BJ (cell line): ENCODE measurements around the gene WNK1. TPM values are rescaled to one million over a fixed set of nuclear protein-coding genes. Genes with fewer than 3 reads are reported as not detected.

Source experiments
- CTCF ChIA-PET: fragments of 350-600 bp; formaldehyde crosslinking; extraction: SDS; loops from one replicate; lab custom pipeline; 2021; ENCODE audit warnings: antibody characterized with exemption, inconsistent platforms; lab: Yijun Ruan, JAX
- POLR2A ChIA-PET: fragments of 300-600 bp; sonication (Branson Sonifier 250); formaldehyde crosslinking; extraction: SDS; loops from one replicate; lab custom pipeline; 2021; ENCODE audit warnings: antibody characterized with exemption; lab: Charles Lee
- DNase-seq: peaks from one replicate; pipeline ENCODE4 v3.0.0-alpha.2; 2011; ENCODE audit warnings: low read depth
- H3K27me3 ChIP-seq: 2 replicates; pipeline ENCODE4 v1.6.0; 2011; ENCODE audit warnings: low read length; ENCODE audit not compliant: control insufficient read depth, insufficient read depth
- H3K36me3 ChIP-seq: 2 replicates; pipeline ENCODE4 v1.5.1; 2011; ENCODE audit warnings: low read length; ENCODE audit not compliant: control insufficient read depth, insufficient read depth
- H3K4me3 ChIP-seq: 2 replicates; pipeline ENCODE4 v1.5.1; 2011; ENCODE audit warnings: low read depth, mild to moderate bottlenecking, control low read depth, low read length
- CTCF ChIP-seq: IDR thresholded peaks from 2 replicates; pipeline ENCODE4 v1.5.1; 2011; ENCODE audit warnings: low read depth, mild to moderate bottlenecking, control low read depth, inconsistent platforms, low read length, moderate library complexity; ENCODE audit not compliant: insufficient read depth
- polyA plus RNA-seq: library from polyadenylated mRNA; depleted of rRNA; stranded (reverse); fragments of >200 nt; gene quantifications from 2 replicates; pipeline ENCODE4 v1.2.3, GENCODE V29; 2011

The WNK1 gene
- polyA plus RNA-seq, 1 experiment, result 45.2 TPM

- TF ChIP-seq CTCF, result no peak
- Histone ChIP-seq H3K36me3 (peaks cover 22% of the 10 kb centered on the region), H3K4me3 (no peak overlapping the region), H3K27me3 (no peaks in the 10 kb centered on the region)
- no peak for DNase-seq
- ChIA-PET POLR2A (no interaction called here), CTCF (interaction anchor here (1.0 kb wide), 1 partner anchor 26 kb away, joined by 3 read pairs; no protein-coding TSS in a partner anchor)
Measured at GRCh38 chr12:903055-903454, 150.7 kb downstream of the WNK1 start.

DNA sequence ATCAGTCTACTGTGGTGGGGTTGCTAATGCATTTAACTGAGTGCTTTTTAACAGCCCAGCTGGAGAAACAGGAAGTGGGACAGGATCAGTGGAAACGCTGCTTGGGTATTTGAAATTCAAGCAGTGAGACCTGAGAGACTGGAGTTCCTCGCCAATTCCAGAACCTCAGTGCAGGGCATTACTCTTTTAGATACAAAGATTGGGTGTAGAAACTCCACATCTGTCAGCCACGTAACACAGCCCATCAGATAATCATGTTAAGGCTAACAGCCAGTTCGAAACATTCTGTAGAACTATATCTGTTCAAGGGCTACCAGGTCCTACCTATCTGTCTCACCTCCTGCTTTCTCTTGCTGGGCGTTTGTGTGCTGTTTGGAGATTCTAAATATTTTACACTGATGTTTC, 151.6 kb downstream of the WNK1 start:
- no peak for DNase-seq
- POLR2A ChIA-PET, result no interaction called here
- CTCF ChIA-PET, result interaction anchor here (0.6 kb wide), 1 partner anchor 637 kb away, joined by 3 read pairs; no protein-coding TSS in a partner anchor
- Histone ChIP-seq H3K27me3 (no peaks in the 10 kb centered on the region), H3K4me3 (no peak overlapping the region), H3K36me3 (peaks cover 27% of the 10 kb centered on the region)
- TF ChIP-seq CTCF, result no peak

GRCh38 chr12:905261-906031, 153.1 kb downstream of the WNK1 start:
- Histone ChIP-seq H3K27me3 (no peaks in the 10 kb centered on the region), H3K36me3 (peaks cover 23% of the 10 kb centered on the region), H3K4me3 (no peak overlapping the region)
- DNase-seq, result no peak
- ChIA-PET CTCF (interaction anchor here (0.7 to 1.2 kb wide), 2 partner anchors 89 to 358 kb away, joined by 3 to 5 read pairs; no protein-coding TSS in a partner anchor), POLR2A (no interaction called here)
- no peak for TF ChIP-seq CTCF

GRCh38 chr12:906062-906585, 153.7 kb downstream of the WNK1 start:
- ChIA-PET POLR2A (no interaction called here), CTCF (interaction anchor here (1.2 kb wide), 1 partner anchor 90 kb away, joined by 5 read pairs; no protein-coding TSS in a partner anchor)
- TF ChIP-seq CTCF, result no peak
- Histone ChIP-seq H3K4me3 (no peak overlapping the region), H3K27me3 (no peaks in the 10 kb centered on the region), H3K36me3 (peaks cover 21% of the 10 kb centered on the region)
- no peak for DNase-seq

- no peak overlapping the region for H3K4me3 ChIP-seq
- H3K27me3 ChIP-seq, result no peaks in the 10 kb centered on the region
- CTCF ChIA-PET, result interaction anchor here (0.7 to 1.5 kb wide), 2 partner anchors 48 to 210 kb away, joined by 3 read pairs; no protein-coding TSS in a partner anchor
- TF ChIP-seq CTCF, result no peak
- no peak for DNase-seq
- POLR2A ChIA-PET, result no interaction called here
- peaks cover 20% of the 10 kb centered on the region for H3K36me3 ChIP-seq
Measured at GRCh38 chr12:907413-908185, 155.2 kb downstream of the WNK1 start.
